HG03159 (cell line): ENCODE results near the gene CDH16.
"Not testable (repeated sequence)": the region's sequence is repeated elsewhere in the genome, so short reads cannot be mapped to it uniquely, and the experiment has no call there.

Source experiments
- ATAC-seq: cut with Tn5 transposase; IDR thresholded peaks from one replicate; pipeline ENCODE4 v1.9.1; 2021; ENCODE audit warnings: mild to moderate bottlenecking, moderate library complexity; ENCODE audit not compliant: unreplicated experiment

The CDH16 gene

GRCh38 chr16:66948134-66948836 lies 29.6 kb upstream of the CDH16 start:
- ATAC-seq: no peak

DNA sequence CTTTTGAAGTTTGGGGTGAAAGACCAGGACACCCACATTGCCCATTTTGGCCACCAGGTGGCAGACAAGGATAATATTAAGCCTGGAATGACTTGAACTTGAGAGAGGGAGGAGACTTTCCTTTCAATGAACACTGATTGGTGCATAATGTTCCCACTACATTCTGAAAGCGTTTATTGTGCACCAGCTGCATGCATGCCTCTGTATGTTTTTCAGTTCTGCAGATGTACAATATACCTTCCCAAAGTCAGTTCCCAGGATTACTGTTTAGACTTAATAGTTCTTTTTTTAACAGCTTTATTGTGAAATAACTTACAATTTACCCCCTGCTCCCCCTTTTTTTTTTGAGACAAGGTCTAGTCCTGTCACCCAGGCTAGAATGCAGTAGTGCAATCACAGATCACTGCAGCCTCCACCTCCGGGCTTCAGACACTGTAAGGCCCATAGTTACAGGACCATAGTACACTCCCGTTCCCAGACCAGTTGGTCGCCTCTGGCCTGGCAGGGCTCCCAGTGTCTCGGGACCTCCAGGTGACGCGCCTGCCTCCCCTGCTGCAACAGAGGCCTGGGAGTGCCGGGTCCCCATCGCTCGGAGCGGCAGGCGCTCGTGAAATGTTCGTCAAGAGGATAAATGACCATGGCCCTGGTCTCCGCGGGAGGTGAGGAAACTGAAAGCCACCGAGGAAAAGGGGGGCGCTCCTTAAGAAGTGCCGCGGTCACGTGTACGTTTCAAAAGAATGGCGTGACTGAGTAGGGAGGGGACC lies 28.8 kb upstream of the CDH16 start:
- ATAC-seq: peak; percentile 71

DNA sequence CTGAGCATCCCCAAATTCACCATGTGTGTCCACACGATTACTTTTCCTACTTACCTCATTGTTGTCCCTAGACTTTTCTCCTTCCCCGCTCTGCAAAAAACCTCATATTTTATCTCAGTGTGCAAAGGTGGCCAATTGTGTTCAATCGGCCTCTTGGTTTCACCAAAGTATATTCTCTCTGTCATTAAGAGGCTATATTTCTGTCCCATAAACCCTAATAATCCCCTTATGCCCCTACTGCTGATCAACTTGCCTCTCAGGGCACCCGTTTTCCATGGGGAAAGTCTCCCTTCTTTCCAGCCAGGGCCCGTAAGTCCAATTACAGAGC lies 28.3 kb upstream of the CDH16 start:
- no peak for ATAC-seq

DNA sequence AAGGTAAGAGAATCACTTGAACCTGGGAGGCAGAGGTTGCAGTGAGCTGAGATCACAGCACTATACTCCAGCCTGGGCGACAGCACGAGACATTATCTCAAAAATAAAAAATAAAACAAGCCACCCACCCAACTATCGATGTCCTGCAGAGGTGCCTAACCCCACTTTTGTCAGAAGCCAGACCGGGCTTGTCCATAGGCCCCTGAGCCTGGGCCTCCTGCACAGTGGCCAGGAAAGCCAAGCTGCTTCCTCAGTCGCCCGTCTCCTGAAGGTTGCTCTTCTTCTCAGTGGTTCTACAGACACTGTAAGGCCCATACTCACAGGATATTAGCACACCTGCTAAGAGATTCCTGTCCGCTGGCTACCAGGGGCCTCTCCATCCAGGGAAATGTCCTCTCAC lies 27.9 kb upstream of the CDH16 start:
- ATAC-seq: no peak

DNA sequence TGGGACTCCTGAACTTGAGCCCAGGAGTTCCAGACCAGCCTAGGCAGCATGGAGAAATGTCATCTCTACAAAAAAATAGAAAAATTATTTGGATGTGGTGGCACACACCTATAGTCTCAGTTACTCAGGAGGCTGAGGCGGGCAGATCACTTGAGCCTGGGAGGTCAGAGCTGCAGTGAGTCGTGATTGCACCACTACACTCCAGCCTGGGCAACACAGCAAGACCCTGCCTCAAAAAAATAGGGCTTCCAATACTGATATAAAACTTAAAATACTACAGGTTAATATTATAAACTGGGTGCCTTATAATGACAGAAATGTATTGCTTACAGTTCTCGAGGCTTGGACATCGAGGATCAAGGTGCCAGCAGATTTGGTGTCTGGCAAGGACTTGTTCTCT lies 27.3 kb upstream of the CDH16 start:
- no peak for ATAC-seq

DNA sequence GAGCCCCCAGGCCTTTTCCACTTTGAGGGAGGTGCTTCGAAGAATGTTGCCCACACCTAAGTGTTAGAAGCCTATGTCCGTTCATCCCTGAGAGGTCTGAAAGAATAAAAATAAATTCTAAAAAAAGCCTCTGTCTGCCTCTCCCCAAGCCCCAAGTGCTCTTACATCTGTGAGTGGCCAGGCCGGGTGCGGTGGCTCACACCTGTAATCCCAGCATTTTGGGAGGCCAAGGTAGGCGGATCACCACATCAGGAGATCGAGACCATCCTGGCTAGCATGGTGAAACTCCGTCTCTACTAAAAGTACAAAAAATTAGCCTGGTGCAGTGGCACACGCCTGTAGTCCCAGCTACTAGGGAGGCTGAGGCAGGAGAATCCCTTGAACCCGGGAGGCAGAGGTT lies 26.3 kb upstream of the CDH16 start:
- ATAC-seq: not testable (repeated sequence)

GRCh38 chr16:66944054-66944441 lies 25.4 kb upstream of the CDH16 start:
- no peak for ATAC-seq

DNA sequence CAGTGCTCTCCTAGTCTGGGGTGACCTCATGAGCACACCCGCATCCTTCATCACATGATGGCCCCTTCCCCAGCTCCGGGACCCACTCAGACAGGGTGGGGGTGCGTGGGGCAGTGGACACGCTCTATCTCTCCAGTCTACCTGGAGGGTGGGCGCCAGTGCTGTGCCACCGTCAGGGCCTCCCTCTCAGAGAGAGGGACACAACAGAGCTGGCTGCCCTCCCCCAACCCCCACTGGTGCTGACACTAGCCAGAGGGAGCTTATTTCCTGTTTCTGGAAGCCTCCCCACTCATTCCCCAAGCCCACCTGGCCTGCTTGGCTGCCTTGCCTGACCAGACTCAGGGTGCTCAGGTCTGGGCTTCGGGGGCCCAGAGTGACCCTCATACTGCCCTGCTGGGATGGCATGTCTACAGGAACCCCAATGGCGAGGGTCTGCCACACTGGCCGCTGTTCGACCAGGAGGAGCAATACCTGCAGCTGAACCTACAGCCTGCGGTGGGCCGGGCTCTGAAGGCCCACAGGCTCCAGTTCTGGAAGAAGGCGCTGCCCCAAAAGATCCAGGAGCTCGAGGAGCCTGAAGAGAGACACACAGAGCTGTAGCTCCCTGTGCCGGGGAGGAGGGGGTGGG lies 24.9 kb upstream of the CDH16 start:
- ATAC-seq: no peak

DNA sequence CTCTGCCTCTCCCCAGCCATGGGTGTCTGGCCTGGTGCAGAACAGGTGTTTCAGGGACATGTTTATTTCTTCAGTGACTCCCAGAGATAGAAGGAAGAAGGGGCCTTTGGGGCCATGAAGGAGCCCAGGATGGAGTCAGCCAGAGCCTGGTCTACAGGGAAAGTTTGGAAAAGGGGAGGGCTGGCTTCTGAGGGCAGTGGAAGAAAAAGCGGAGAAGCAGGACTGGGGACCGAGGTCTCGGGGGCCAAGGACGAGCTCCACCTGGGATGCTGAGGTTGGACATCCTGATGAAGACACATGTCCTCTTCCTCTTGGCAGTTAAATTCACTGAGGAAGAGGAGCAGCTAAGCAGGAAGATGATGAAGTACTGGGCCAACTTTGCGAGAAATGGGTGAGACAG lies 24.3 kb upstream of the CDH16 start:
- no peak for ATAC-seq

DNA sequence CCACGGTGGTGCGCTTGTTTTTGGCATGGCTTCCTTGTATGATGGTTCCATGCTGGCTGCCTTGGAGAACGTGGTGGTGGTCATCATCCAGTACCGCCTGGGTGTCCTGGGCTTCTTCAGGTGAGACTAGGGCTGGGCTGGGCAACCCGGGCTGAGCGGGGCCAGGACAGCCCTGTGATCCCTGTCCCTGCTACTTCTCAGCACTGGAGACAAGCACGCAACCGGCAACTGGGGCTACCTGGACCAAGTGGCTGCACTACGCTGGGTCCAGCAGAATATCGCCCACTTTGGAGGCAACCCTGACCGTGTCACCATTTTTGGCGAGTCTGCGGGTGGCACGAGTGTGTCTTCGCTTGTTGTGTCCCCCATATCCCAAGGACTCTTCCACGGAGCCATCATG lies 21.6 kb upstream of the CDH16 start:
- no peak for ATAC-seq

DNA sequence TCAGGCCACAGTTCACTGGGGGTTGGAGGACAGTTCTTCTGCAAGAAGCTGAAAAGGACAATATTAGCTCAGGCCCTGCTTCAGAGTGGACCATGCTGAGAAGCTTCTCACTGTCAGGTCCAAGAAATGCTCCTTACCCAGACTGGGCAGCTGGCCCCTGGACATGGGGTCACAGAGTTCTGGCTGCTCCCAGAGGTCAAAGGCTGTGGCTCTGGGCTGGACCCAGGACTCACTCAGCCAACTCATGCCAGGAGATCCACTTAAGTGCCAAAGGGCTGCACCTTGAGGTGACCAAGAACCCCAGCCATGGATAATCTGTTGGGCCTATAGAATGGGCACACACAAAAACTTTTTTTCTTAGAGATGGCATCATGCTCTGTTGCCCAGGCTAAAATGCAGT lies 20.7 kb upstream of the CDH16 start:
- ATAC-seq: no peak

GRCh38 chr16:66937725-66938337 lies 19.1 kb upstream of the CDH16 start:
- no peak for ATAC-seq

DNA sequence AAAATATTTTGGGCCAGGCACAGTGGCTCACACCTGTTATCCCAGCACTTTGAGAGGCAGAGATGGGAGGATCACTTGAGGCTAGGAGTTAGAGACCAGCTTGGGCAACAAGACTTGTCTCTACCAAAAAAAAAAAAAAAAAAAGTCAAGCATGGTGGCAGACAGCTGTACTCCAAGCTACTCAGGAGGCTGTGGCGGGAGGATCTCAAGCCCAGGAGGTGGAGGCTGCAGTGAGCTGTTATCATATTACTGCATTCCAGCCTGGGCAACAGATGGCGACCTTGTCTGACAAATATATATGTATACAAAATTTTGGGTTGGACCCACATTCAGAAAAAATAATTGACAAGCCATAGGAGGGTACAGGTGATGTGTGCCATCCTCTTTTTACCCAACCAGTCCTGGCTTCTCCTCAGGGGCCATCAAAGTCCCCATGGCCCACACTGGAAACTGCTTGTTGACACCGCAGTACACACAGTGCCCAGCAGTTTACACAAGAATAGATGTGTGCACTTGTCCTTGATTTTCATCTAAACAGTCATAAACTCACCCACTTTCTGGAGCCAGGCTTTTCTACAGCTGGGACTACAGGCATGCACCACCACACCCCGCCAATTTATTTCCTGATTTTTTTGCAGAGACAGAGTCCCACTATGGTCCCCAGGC lies 18.3 kb upstream of the CDH16 start:
- ATAC-seq: no peak

DNA sequence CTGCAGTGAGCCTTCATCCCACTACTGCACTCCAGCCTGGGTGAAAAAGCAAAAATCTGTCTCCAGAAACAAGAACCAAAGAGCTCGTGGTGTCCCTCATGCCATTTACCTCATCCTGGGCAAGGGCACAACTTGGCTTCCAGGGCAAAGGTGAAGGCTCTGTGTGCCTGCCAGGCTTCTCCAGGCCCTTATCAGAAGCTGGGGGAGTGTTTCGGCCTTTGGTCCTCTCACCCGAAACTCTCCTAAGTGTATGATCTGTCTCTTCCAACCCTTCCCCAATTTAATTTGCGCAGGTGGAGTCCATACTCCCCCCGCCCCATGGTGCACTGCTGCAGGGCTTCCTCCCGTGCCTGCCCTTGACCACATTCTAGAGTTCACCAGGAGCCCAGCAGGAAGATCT lies 17.8 kb upstream of the CDH16 start:
- no peak for ATAC-seq

- no peak for ATAC-seq
Observed at GRCh38 chr16:66935314-66936011, 16.8 kb upstream of the CDH16 start, which contains the start of gene CES2. CES2 (plus strand) TSS chr16:66935516; CDS start chr16:66935636, 120 bp downstream.

GRCh38 chr16:66934839-66935313 lies 16.2 kb upstream of the CDH16 start:
- ATAC-seq: peak; percentile 19

GRCh38 chr16:66934138-66934838 lies 15.6 kb upstream of the CDH16 start, which contains the start of gene CIAO2B:
CIAO2B (minus strand) TSS chr16:66934402; CDS start chr16:66934364, 38 bp downstream.
- peak; percentile 63 for ATAC-seq

GRCh38 chr16:66933776-66934137 lies 15.1 kb upstream of the CDH16 start:
- ATAC-seq: peak; percentile 9

GRCh38 chr16:66932076-66932475 lies 13.4 kb upstream of the CDH16 start:
- no peak for ATAC-seq

DNA sequence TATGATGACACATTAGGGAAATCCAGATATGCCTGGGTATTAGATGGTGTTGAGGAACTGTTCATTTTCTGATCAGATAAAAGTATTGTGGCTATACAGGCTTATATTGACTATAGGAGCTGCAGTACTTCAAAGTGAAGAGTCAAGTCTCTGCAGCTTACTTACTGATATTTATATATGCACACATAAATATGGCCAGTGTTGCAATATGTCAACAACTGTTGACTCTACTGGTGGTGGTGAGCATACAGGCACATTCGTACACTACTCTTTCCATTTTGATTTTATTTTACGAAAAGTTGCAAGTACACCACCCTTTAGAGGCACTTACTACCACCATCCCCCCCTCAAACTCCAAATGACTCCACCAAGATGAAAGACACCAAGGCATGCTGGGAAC lies 13.0 kb upstream of the CDH16 start:
- ATAC-seq: no peak
